A673 (cell line): ENCODE results near the gene MRTFA. TPM values are rescaled to one million over a fixed set of nuclear protein-coding genes. Genes with fewer than 3 reads are reported as not detected.

ENCODE experiments used
- BruUV-seq: library from RNA; stranded (reverse); fragments of 400-500 nt; replicated peaks from 2 replicates; lab custom pipeline; 2021; lab: Mats Ljungman, UMichigan
- CTCF ChIA-PET: fragments of 300-600 bp; sonication (Branson Sonifier 250); formaldehyde crosslinking; loops from one replicate; lab custom pipeline; 2022; ENCODE audit warnings: antibody characterized with exemption; lab: Charles Lee
- POLR2A ChIA-PET: fragments of 300-600 bp; sonication (Branson Sonifier 250); formaldehyde crosslinking; loops from one replicate; lab custom pipeline; 2022; ENCODE audit warnings: antibody characterized with exemption; ENCODE audit not compliant: low non-redundant PET; lab: Charles Lee
- DNase-seq: peaks from one replicate; pipeline ENCODE4 v3.0.0-alpha.2; 2015; ENCODE audit warnings: low spot score
- H3K27ac ChIP-seq: fragments of 200-600 bp; sonication (generic); 2 replicates; pipeline ENCODE4 v1.5.1; 2016; ENCODE audit warnings: mixed run types, low read depth, mild to moderate bottlenecking, mixed read lengths, antibody characterized with exemption, low read length; ENCODE audit not compliant: poor library complexity, severe bottlenecking
- H3K27me3 ChIP-seq: fragments of 200-600 bp; sonication (generic); replicated peaks from 2 replicates; pipeline ENCODE4 v1.6.1; 2017; ENCODE audit warnings: mixed run types, low read depth, mild to moderate bottlenecking, mixed read lengths, antibody characterized with exemption, low read length; ENCODE audit not compliant: insufficient read depth, poor library complexity
- H3K36me3 ChIP-seq: fragments of 200-600 bp; sonication (generic); 2 replicates; pipeline ENCODE4 v1.6.1; 2016; ENCODE audit warnings: mixed run types, mild to moderate bottlenecking, mixed read lengths, antibody characterized with exemption, low read length; ENCODE audit not compliant: insufficient read depth, poor library complexity, severe bottlenecking
- H3K4me1 ChIP-seq: fragments of 200-600 bp; sonication (generic); 2 replicates; pipeline ENCODE4 v1.6.1; 2017; ENCODE audit warnings: mixed run types, mild to moderate bottlenecking, mixed read lengths, antibody characterized with exemption, low read length; ENCODE audit not compliant: insufficient read depth, poor library complexity, severe bottlenecking
- H3K4me3 ChIP-seq: fragments of 200-600 bp; sonication (generic); 2 replicates; pipeline ENCODE4 v1.5.1; 2016; ENCODE audit warnings: low read depth, mixed run types, mild to moderate bottlenecking, mixed read lengths, low read length; ENCODE audit not compliant: poor library complexity, severe bottlenecking
- H3K9me3 ChIP-seq: fragments of 200-600 bp; sonication (generic); 2 replicates; pipeline ENCODE4 v1.6.1; 2016; ENCODE audit warnings: mixed run types, low read depth, mild to moderate bottlenecking, mixed read lengths, antibody characterized with exemption, low read length; ENCODE audit not compliant: poor library complexity, severe bottlenecking
- EZH2 ChIP-seq: fragments of 200-600 bp; sonication (generic); IDR thresholded peaks from 2 replicates; pipeline ENCODE4 v1.6.1; 2017; ENCODE audit warnings: borderline replicate concordance, low read depth, mild to moderate bottlenecking, mixed read lengths, antibody characterized with exemption, low read length; ENCODE audit not compliant: poor library complexity, severe bottlenecking
- intact Hi-C: fragments of 100-400 bp; cut with micrococcal nuclease; formaldehyde crosslinking; loops from one replicate; pipeline ENCODE4 v1.10.0; 2022; ENCODE audit not compliant: unreplicated experiment
- total RNA-seq: library from RNA; stranded (reverse); gene quantifications from 2 replicates; pipeline ENCODE4 v1.2.3, GENCODE V29; 2021
- TF ChIP-seq, protein P1 (sequence below): fragments of 300-800, 200-600 bp; sonication (generic); conservative IDR thresholded peaks from 2 replicates; pipeline ENCODE4 v1.5.1; 2017; ENCODE audit warnings: low read depth, mild to moderate bottlenecking, antibody characterized with exemption, low read length, moderate library complexity, mixed read lengths

The MRTFA gene
- total RNA-seq, 1 experiment from 2014 or later = 35.8 TPM

DNA sequence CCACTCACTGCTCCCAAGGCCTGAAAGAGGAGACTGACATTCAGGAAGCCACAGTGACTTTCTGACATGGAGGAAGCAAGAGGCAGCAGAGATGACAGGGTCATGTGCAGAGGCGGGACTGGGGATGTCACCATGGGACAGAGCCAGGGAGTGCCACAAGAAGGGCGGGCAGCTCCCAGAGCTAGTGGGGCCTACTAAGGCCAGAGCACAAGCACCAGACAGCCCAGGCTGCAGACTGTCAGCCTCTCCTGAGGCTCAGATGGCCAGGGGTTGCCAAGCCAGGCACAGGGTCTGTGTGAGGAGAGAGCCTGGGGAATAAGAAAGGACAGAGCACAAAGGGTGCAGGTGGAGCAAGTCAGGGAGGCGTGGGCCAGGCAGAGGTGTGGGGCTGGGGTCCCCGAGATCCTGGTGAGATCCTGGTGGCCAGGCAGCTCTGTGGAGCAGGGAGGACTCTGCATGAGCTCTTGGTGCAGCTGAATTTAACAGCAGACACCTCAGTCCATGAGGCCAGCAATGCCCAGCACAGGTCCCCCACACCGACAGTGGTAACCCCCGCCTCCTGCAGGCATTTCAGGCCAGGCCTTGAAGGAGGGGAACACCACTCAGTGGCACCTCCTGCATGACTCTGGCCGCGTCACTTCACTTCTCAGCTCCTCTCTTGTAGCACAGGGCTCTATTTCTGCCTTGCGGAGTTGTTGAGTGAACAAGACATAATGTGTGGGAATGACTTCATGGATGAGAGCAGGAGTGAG, 213.8 kb downstream of the MRTFA start:
- ChIA-PET CTCF (no interaction called here), POLR2A (no interaction called here)
- Histone ChIP-seq H3K4me1 (peaks cover 16% of the 10 kb centered on the region), H3K9me3 (no peaks in the 10 kb centered on the region), H3K4me3 (no peak overlapping the region), H3K36me3 (peaks cover 7% of the 10 kb centered on the region), H3K27me3 (no peaks in the 10 kb centered on the region), H3K27ac (no peak overlapping the region)
- intact Hi-C loops = no loop called here
- BruUV-seq = no TSS peak
- DNase-seq = no peak
- TF ChIP-seq, protein P1, sequence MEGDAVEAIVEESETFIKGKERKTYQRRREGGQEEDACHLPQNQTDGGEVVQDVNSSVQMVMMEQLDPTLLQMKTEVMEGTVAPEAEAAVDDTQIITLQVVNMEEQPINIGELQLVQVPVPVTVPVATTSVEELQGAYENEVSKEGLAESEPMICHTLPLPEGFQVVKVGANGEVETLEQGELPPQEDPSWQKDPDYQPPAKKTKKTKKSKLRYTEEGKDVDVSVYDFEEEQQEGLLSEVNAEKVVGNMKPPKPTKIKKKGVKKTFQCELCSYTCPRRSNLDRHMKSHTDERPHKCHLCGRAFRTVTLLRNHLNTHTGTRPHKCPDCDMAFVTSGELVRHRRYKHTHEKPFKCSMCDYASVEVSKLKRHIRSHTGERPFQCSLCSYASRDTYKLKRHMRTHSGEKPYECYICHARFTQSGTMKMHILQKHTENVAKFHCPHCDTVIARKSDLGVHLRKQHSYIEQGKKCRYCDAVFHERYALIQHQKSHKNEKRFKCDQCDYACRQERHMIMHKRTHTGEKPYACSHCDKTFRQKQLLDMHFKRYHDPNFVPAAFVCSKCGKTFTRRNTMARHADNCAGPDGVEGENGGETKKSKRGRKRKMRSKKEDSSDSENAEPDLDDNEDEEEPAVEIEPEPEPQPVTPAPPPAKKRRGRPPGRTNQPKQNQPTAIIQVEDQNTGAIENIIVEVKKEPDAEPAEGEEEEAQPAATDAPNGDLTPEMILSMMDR = no peak
- no peak for TF ChIP-seq EZH2

DNA sequence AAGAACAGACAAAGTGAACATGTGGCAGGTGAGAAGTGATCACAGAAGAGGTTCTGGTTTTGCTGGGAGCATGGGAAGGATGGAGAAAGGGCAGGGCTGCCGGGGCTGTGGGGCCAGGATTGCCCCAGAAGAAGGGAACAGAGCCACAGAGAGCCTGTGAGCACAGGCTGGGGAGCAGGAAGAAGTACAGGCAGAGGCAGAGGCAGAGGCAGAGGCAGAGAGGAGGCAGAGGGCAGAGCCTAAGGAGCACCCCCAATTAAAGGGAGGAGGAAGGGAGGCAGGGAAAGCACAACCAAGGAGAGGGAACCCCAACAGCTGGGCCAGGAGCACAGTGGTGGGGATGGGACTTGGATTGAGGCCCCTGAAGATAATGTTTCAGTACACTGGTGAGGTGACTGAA, 214.6 kb downstream of the MRTFA start:
- CTCF ChIA-PET = no interaction called here
- intact Hi-C loops = no loop called here

DNA sequence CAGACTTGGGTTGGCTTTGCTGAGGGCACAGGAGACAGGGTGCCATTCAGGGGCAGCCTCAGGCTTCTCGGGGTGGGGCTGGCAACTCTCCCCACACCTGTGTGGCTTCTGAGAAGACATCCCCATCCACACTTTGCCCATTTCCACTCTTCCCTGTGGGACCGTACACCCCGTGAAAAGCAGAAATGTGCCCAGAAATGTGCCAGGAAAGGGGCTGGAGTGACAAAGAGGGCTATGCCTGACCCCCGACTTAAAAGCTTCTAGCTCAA, 215.5 kb downstream of the MRTFA start:
- intact Hi-C loops = no loop called here
- no peak for DNase-seq
- BruUV-seq = no TSS peak
- peaks cover 15% of the 10 kb centered on the region for H3K36me3 ChIP-seq
- TF ChIP-seq, protein P1 = no peak
- TF ChIP-seq EZH2 = no peak
- POLR2A ChIA-PET = no interaction called here
- no peak overlapping the region for H3K27ac ChIP-seq
- H3K4me3 ChIP-seq = no peak overlapping the region
- H3K4me1 ChIP-seq = peaks cover 16% of the 10 kb centered on the region
- H3K27me3 ChIP-seq = no peaks in the 10 kb centered on the region
- H3K9me3 ChIP-seq = no peaks in the 10 kb centered on the region
- CTCF ChIA-PET = no interaction called here

More for the DNA sequence above, 214.6 kb downstream of the MRTFA start:
- Histone ChIP-seq H3K9me3 (no peaks in the 10 kb centered on the region), H3K27ac (no peak overlapping the region), H3K27me3 (no peaks in the 10 kb centered on the region), H3K4me3 (no peak overlapping the region), H3K36me3 (peaks cover 8% of the 10 kb centered on the region), H3K4me1 (peaks cover 16% of the 10 kb centered on the region)
- TF ChIP-seq, protein P1 = no peak
- no peak for TF ChIP-seq EZH2
- POLR2A ChIA-PET = no interaction called here
- DNase-seq = no peak
- no TSS peak for BruUV-seq
